CD4-positive, alpha-beta memory T cell (primary cell): Measurements from ENCODE around the gene CROCC2. TPM values are rescaled to one million over a fixed set of nuclear protein-coding genes. Genes with fewer than 3 reads are reported as not detected.

Experiments
- CTCF ChIA-PET: fragments of 350-600 bp; sonication (Branson Sonifier 250); formaldehyde crosslinking; loops from one replicate; lab custom pipeline; 2021; ENCODE audit warnings: inconsistent platforms; ENCODE audit not compliant: partially characterized antibody; lab: Charles Lee
- POLR2A ChIA-PET: fragments of 350-600 bp; sonication (Branson Sonifier 250); formaldehyde crosslinking; loops from one replicate; lab custom pipeline; 2021; ENCODE audit not compliant: partially characterized antibody; lab: Charles Lee
- DNase-seq, 5 donors: peaks; one replicate each; pipeline versions ENCODE4 v3.0.0 to v3.0.0-alpha.2; 2020 to 2022; ENCODE audit warnings: mixed read lengths in 1 of 5
- H3K27ac ChIP-seq: one replicate; pipeline ENCODE4 v1.7.0; 2013; ENCODE audit warnings: low read depth, low read length
- H3K27me3 ChIP-seq: 2 replicates; pipeline ENCODE4 v1.7.0; 2013; ENCODE audit warnings: mild to moderate bottlenecking, low read length, moderate library complexity; ENCODE audit not compliant: insufficient read depth
- H3K36me3 ChIP-seq: 2 replicates; pipeline ENCODE4 v1.7.0; 2013; ENCODE audit warnings: mild to moderate bottlenecking, low read length, moderate library complexity; ENCODE audit not compliant: insufficient read depth
- H3K4me1 ChIP-seq: 2 replicates; pipeline ENCODE4 v1.7.0; 2013; ENCODE audit warnings: mild to moderate bottlenecking, low read length, moderate library complexity; ENCODE audit not compliant: insufficient read depth
- H3K4me3 ChIP-seq, 2 donors: one replicate each; pipeline ENCODE4 v1.7.0; 2013; ENCODE audit warnings: low read length in 2 of 2, mild to moderate bottlenecking in 1 of 2
- H3K9me3 ChIP-seq, 2 donors: one replicate each; pipeline ENCODE4 v1.7.0; 2013; ENCODE audit warnings: low read length in 2 of 2, control low read depth in 1 of 2; ENCODE audit not compliant: control insufficient read depth in 1 of 2
- H3K27ac Mint-ChIP-seq, 7 donors: one replicate each; pipeline ENCODE4 v1.8.0; 2020 to 2021; ENCODE audit warnings: mixed read lengths in 7 of 7, mild to moderate bottlenecking in 6 of 7, inconsistent platforms in 3 of 7, moderate library complexity in 3 of 7
- H3K27me3 Mint-ChIP-seq, 2 donors: one replicate each; pipeline ENCODE4 v1.8.0; 2020 to 2021; ENCODE audit warnings: mixed read lengths in 2 of 2
- H3K36me3 Mint-ChIP-seq, 2 donors: one replicate each; pipeline ENCODE4 v1.8.0; 2020 to 2021; ENCODE audit warnings: mixed read lengths in 2 of 2, inconsistent platforms in 1 of 2, mild to moderate bottlenecking in 1 of 2
- H3K4me1 Mint-ChIP-seq, 4 donors: one replicate each; pipeline ENCODE4 v1.8.0; 2020 to 2021; ENCODE audit warnings: mixed read lengths in 4 of 4, mild to moderate bottlenecking in 1 of 4
- H3K4me3 Mint-ChIP-seq, 8 donors: one replicate each; pipeline ENCODE4 v1.8.0; 2020 to 2021; ENCODE audit warnings: mixed read lengths in 8 of 8, mild to moderate bottlenecking in 7 of 8, moderate library complexity in 6 of 8, inconsistent platforms in 3 of 8
- H3K9me3 Mint-ChIP-seq, 8 donors: one replicate each; pipeline ENCODE4 v1.8.0; 2020 to 2021; ENCODE audit warnings: mixed read lengths in 8 of 8, mild to moderate bottlenecking in 5 of 8, inconsistent platforms in 3 of 8, moderate library complexity in 1 of 8
- intact Hi-C: fragments of 100-400 bp; cut with micrococcal nuclease; formaldehyde crosslinking; loops from one replicate; pipeline ENCODE4 v1.15.1; 2023
- polyA plus RNA-seq, 2 donors: library from polyadenylated mRNA; unstranded; fragments of 300-500 nt; fragmentation: Illumina TruSeq; gene quantifications; one replicate each; pipeline ENCODE4 v1.2.3, GENCODE V29; 2021
- total RNA-seq, 2 experiments: library from RNA; stranded (reverse); gene quantifications; one replicate each; pipeline ENCODE4 v1.2.3, GENCODE V29; 2021

Gene CROCC2
- total and polyA plus RNA-seq, 4 experiments from 2014 or later = not detected

DNA sequence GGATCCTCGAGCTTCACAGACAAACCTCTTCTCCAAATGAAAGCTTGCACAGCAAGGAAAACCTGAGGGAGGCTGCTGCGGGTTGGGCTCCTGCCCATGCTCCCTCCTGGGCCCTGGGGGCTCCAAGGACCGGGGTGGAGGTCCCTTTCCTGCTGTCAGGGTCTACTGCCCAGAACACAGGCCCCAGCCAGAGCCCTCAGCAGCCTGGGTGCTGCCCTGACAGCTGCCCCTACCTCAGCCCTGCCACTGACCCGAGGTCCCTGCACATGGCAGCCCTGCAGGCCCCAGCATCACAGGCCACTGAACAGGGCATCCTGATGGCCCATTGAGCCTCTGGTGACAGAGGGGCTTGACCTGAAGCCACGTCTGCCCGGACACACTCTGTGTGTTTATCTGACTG, 41.0 kb downstream of the CROCC2 start:
- H3K36me3 Mint-ChIP-seq = no peaks in the 10 kb centered on the region
- Histone ChIP-seq H3K9me3 (no peaks in the 10 kb centered on the region), H3K27ac (no peak overlapping the region), H3K27me3 (no peaks in the 10 kb centered on the region), H3K4me1 (no peaks in the 10 kb centered on the region), H3K4me3 (no peak overlapping the region), H3K36me3 (no peaks in the 10 kb centered on the region)
- no peak overlapping the region for H3K27ac Mint-ChIP-seq
- peaks cover 4 to 7% of the 10 kb centered on the region in 2 donors for H3K27me3 Mint-ChIP-seq
- intact Hi-C loops = no loop called here
- no peak for DNase-seq
- H3K4me3 Mint-ChIP-seq = no peak overlapping the region
- peaks cover 0 to 4% (median 0%) of the 10 kb centered on the region in 8 donors for H3K9me3 Mint-ChIP-seq
- POLR2A ChIA-PET = no interaction called here
- no peaks in the 10 kb centered on the region for H3K4me1 Mint-ChIP-seq
- CTCF ChIA-PET = no interaction called here

DNA sequence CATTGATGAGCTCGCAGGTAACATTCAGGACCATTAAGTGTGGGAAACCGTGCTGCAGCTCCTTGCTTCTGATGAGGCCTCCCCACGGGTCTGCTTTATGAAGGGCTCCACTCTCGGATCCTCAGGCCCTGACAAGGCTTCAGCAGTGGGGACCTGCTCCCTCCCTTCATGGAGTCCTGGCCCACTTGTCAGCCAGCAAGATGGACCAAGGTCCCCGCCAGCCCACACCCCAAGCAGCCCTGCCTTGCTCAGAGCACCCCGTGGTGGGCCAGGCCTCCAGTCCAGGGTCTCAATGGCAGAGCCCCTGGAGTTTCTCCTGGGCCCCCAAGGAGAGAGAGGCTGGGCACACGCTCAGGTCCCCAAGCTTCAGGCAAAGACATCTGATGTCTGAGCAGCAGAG, 41.5 kb downstream of the CROCC2 start:
- DNase-seq = no peak
- CTCF ChIA-PET = interaction anchor here (0.9 kb wide), 1 partner anchor 33 kb away, joined by 3 read pairs; no protein-coding TSS in a partner anchor
- Mint-ChIP-seq H3K36me3 (no peaks in the 10 kb centered on the region), H3K27ac (no peak overlapping the region), H3K27me3 (peaks cover 4 to 7% of the 10 kb centered on the region in 2 donors), H3K9me3 (no peaks in the 10 kb centered on the region), H3K4me3 (no peak overlapping the region), H3K4me1 (no peaks in the 10 kb centered on the region)
- H3K4me3 ChIP-seq = no peak overlapping the region
- no peak overlapping the region for H3K27ac ChIP-seq
- H3K36me3 ChIP-seq = no peaks in the 10 kb centered on the region
- intact Hi-C loops = no loop called here
- H3K9me3 ChIP-seq = no peaks in the 10 kb centered on the region
- H3K4me1 ChIP-seq = no peaks in the 10 kb centered on the region
- no peaks in the 10 kb centered on the region for H3K27me3 ChIP-seq
- POLR2A ChIA-PET = no interaction called here

DNA sequence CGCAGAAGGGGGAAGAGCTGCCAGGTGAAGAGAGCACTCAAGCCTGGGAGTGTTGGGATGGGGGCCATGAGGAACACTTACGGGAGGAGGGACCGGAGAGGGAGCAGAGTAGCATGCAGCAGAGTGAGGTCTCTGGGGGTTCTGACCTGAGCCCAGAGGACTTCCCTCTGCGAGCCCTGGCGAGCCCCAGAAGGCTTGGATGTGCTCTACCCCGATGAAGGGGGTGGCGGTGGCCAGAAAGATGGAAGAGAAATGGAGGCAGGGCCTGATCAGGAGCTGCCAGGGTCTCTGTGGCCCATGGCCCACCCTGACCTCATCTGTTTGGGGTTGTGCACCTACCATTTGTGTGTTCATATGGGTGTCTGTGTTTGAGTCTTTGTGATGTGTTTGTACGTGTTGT, 42.0 kb downstream of the CROCC2 start:
- DNase-seq = no peak

DNA sequence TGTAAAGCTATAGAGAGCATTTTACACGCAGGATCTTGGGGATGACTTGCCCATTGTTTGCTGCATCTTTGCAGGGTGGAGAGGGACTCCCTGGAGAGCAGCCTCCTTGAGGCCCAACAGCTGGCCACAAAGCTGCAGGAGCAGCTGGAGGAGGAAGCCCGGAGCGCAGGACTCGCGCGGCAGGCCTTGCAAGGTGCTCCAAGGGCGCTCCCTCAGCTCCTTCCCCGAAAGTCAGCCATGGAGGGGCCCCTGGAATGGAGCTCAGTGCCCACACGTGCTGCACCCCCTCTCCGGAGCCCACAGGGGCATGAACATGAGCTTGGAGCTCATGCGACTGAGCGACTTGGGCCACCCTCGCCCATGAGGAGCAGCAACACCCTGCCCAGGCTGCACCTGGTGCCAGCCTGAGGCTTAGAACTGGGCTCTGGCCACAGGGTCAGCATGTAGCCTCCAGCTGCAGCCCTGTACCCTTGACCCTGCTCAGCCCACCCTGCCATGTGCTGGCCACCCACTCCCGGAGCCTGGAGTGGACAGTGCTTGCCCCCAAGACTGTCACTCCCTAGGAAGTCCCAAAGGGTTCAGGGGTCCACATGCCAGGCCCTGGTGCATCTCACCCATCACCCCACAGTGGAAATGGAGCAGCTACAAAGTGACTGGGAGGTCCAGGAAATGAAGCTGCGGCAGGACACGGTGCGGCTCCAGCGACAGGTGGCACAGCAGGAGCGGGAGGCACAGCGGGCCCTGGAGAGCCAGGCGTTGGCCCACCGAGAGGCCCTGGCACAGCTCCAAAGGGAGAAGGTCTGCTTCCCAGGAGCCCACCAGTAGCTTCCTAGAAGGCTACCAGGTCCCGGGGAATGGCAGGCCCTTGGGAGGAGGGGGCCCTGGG, 43.0 kb downstream of the CROCC2 start:
- H3K4me1 Mint-ChIP-seq = no peaks in the 10 kb centered on the region
- no peak overlapping the region for H3K4me3 Mint-ChIP-seq
- H3K36me3 ChIP-seq = no peaks in the 10 kb centered on the region
- ChIA-PET CTCF (no interaction called here), POLR2A (no interaction called here)
- H3K27me3 ChIP-seq = no peaks in the 10 kb centered on the region
- no peak overlapping the region for H3K4me3 ChIP-seq
- H3K27ac Mint-ChIP-seq = no peak overlapping the region
- no peaks in the 10 kb centered on the region for H3K9me3 ChIP-seq
- H3K27me3 Mint-ChIP-seq = peaks cover 4 to 8% of the 10 kb centered on the region in 2 donors
- no peak for DNase-seq
- no peaks in the 10 kb centered on the region for H3K4me1 ChIP-seq
- no peak overlapping the region for H3K27ac ChIP-seq
- no peaks in the 10 kb centered on the region for H3K36me3 Mint-ChIP-seq
- no peaks in the 10 kb centered on the region for H3K9me3 Mint-ChIP-seq
- intact Hi-C loops = no loop called here

More for the DNA sequence above, 42.0 kb downstream of the CROCC2 start:
- Histone ChIP-seq H3K27ac (no peak overlapping the region), H3K27me3 (no peaks in the 10 kb centered on the region), H3K9me3 (no peaks in the 10 kb centered on the region), H3K4me3 (no peak overlapping the region), H3K36me3 (no peaks in the 10 kb centered on the region), H3K4me1 (no peaks in the 10 kb centered on the region)
- ChIA-PET CTCF (interaction anchor here (0.9 kb wide), 1 partner anchor 33 kb away, joined by 3 read pairs; no protein-coding TSS in a partner anchor), POLR2A (no interaction called here)
- Mint-ChIP-seq H3K36me3 (no peaks in the 10 kb centered on the region), H3K27me3 (peaks cover 4 to 7% of the 10 kb centered on the region in 2 donors), H3K9me3 (no peaks in the 10 kb centered on the region), H3K27ac (no peak overlapping the region), H3K4me1 (no peaks in the 10 kb centered on the region), H3K4me3 (no peak overlapping the region)
- intact Hi-C loops = no loop called here

DNA sequence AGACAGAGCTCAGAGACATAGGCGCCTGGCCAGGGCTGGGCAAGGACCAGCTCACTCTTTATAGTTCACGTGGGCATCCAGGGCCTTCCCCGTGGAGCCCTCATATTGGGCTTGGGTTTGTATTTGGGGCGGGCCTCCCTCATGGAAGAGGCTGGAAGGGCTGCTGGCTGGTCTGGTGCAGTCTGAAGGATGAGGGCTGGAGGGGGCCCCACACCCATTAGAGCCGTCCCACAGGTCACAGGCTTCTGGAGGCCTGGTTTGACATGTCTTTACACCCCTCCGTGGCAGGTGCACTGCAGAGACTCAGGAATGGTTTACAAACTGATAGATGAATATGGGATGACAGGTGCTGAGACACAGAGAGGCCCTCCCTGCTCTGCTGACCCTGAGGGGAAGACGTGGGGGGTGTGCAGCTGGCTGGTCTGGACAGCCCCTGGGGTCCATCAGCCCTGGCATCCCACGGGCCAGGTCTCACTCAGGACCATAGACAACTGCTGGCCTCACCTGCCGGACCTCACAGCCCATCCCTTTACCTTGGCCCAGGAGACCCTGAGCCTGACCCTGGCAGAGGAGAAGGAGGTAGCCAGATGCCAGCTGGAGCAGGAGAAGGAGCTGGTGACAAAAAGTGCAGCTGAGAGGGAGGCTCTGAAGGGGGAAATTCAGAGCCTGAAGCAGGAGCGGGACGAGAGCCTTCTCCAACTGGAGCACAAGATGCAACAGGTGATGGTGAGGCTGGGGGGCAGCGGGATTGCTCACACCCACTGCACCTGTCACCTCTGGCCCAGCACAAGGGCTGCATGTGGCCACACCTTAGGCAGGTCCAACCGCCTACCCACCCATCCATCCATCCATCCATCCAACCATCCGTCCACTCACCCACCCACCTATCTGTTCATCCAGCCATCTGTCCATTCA, 43.9 kb downstream of the CROCC2 start:
- no peaks in the 10 kb centered on the region for H3K36me3 Mint-ChIP-seq
- ChIA-PET POLR2A (no interaction called here), CTCF (no interaction called here)
- intact Hi-C loops = no loop called here
- H3K4me1 Mint-ChIP-seq = no peaks in the 10 kb centered on the region
- H3K9me3 Mint-ChIP-seq = no peaks in the 10 kb centered on the region
- Histone ChIP-seq H3K27ac (no peak overlapping the region), H3K4me1 (no peaks in the 10 kb centered on the region), H3K4me3 (no peak overlapping the region), H3K27me3 (no peaks in the 10 kb centered on the region), H3K9me3 (no peaks in the 10 kb centered on the region), H3K36me3 (no peaks in the 10 kb centered on the region)
- DNase-seq = no peak
- H3K27me3 Mint-ChIP-seq = peaks cover 4 to 13% of the 10 kb centered on the region in 2 donors
- no peak overlapping the region for H3K4me3 Mint-ChIP-seq
- no peak overlapping the region for H3K27ac Mint-ChIP-seq

DNA sequence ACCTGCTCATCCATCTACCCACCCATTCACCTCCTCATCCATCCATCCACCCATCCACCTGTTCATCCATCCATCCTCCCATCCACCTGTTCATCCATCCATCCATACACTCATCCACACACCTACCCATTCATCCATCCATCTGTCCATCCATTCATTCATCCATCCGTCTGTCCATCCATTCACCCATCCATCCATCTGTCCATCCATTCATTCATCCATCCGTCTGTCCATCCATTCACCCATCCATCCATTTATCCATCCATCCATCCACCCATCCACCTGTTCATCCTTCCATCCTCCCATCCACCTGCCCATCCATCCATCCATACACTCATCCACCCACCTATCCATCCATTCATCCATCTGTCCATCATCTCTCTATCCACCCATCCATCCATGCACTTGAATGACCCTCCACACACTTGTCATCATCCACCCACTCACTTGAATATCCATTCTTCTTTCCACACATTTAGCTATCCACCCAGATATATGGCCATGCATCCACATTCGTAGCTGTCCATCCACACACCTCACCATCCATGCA, 45.0 kb downstream of the CROCC2 start:
- POLR2A ChIA-PET = no interaction called here
- Mint-ChIP-seq H3K4me1 (no peaks in the 10 kb centered on the region), H3K36me3 (no peaks in the 10 kb centered on the region), H3K4me3 (no peak overlapping the region), H3K27ac (no peak overlapping the region), H3K9me3 (no peaks in the 10 kb centered on the region), H3K27me3 (peaks cover 5 to 9% of the 10 kb centered on the region in 2 donors)
- H3K27ac ChIP-seq = no peak overlapping the region
- no peaks in the 10 kb centered on the region for H3K36me3 ChIP-seq
- no peaks in the 10 kb centered on the region for H3K9me3 ChIP-seq
- intact Hi-C loops = no loop called here
- H3K4me3 ChIP-seq = no peak overlapping the region
- CTCF ChIA-PET = interaction anchor here (0.7 kb wide), 1 partner anchor 37 kb away, joined by 3 read pairs; no protein-coding TSS in a partner anchor
- H3K4me1 ChIP-seq = no peaks in the 10 kb centered on the region
- H3K27me3 ChIP-seq = no peaks in the 10 kb centered on the region
- no peak for DNase-seq
